HepG2 (cell line): ENCODE data around the gene MYO9A. TPM values are rescaled to one million over a fixed set of nuclear protein-coding genes. Genes with fewer than 3 reads are reported as not detected.

Experiments
- ASH2L ChIP-seq: fragments of 300-600, 200-600 bp; sonication (generic); IDR thresholded peaks from 2 replicates; pipeline ENCODE4 v1.7.0; 2017; ENCODE audit warnings: low read depth, mild to moderate bottlenecking, moderate library complexity, mixed read lengths, low read length; ENCODE audit not compliant: insufficient read length
- GLI4 ChIP-seq: sonication (generic); formaldehyde crosslinking; IDR thresholded peaks from 2 replicates; pipeline ENCODE4 v1.5.1; 2020; ENCODE audit warnings: missing genetic modification reagents, mild to moderate bottlenecking, moderate library complexity, borderline replicate concordance
- KAT8 ChIP-seq: IDR thresholded peaks from 2 replicates; pipeline ENCODE4 v1.6.1; 2016; ENCODE audit warnings: missing genetic modification reagents, missing compliant biosample characterization
- MXD4 ChIP-seq: IDR thresholded peaks from 2 replicates; pipeline ENCODE4 v1.6.1; 2016; ENCODE audit warnings: mild to moderate bottlenecking, missing biosample characterization, missing genetic modification reagents
- MYC ChIP-seq: sonication (generic); formaldehyde crosslinking; IDR thresholded peaks from 2 replicates; pipeline ENCODE4 v1.9.0; 2021; ENCODE audit warnings: missing genetic modification reagents, borderline replicate concordance
- RCOR2 ChIP-seq: IDR thresholded peaks from 2 replicates; pipeline ENCODE4 v1.6.1; 2016; ENCODE audit warnings: missing biosample characterization, missing genetic modification reagents
- RERE ChIP-seq: IDR thresholded peaks from 2 replicates; pipeline ENCODE4 v1.6.1; 2016; ENCODE audit warnings: low read depth, missing genetic modification reagents, missing compliant biosample characterization
- SMAD3 ChIP-seq: sonication (generic); formaldehyde crosslinking; IDR thresholded peaks from 2 replicates; pipeline ENCODE4 v1.4.0; 2020; ENCODE audit warnings: missing genetic modification reagents
- XRCC5 ChIP-seq: fragments of 200-400 bp; formaldehyde crosslinking; optimal IDR thresholded peaks from 2 replicates; pipeline ENCODE3; 2017; ENCODE audit warnings: mild to moderate bottlenecking, low read length
- ZKSCAN8 ChIP-seq: IDR thresholded peaks from 2 replicates; pipeline ENCODE4 v1.6.1; 2016; ENCODE audit warnings: borderline replicate concordance, missing genetic modification reagents, missing compliant biosample characterization
- ZNF784 ChIP-seq: sonication (generic); formaldehyde crosslinking; IDR thresholded peaks from 2 replicates; pipeline ENCODE4 v1.5.1; 2020; ENCODE audit warnings: missing genetic modification reagents, mild to moderate bottlenecking, borderline replicate concordance
- ZNF816 ChIP-seq: sonication (generic); formaldehyde crosslinking; IDR thresholded peaks from 2 replicates; pipeline ENCODE4 v1.8.0; 2022; ENCODE audit warnings: missing genetic modification reagents, mild to moderate bottlenecking, borderline replicate concordance
- polyA plus RNA-seq, 8 experiments: library from polyadenylated mRNA; depleted of rRNA in 3 of 8; stranded (reverse) in 7 of 8; unstranded in 1 of 8; fragments of >200 nt; fragmentation: Illumina TruSeq in 4 of 8; extraction: Trizol in 4 of 8; gene quantifications; 2 replicates each; pipeline versions ENCODE4 v1.2.1 to v1.2.3, GENCODE V29; 2011 to 2016; ENCODE audit warnings: low read depth in 4 of 8, missing spikeins in 1 of 8, mixed read lengths in 1 of 8; ENCODE audit not compliant: insufficient read depth in 1 of 8
- total RNA-seq, 5 experiments: library from RNA; depleted of rRNA; stranded (reverse); fragments of >200 nt; fragmentation: Illumina TruSeq; extraction: Trizol; gene quantifications; 2 replicates each; pipeline ENCODE4 v1.2.3, GENCODE V29; 2016; ENCODE audit warnings: low read depth in 1 of 5
- TF ChIP-seq, protein P1 (sequence below): IDR thresholded peaks from 2 replicates; pipeline ENCODE4 v1.6.1; 2012; ENCODE audit warnings: low read depth, low read length, improper control_type of control experiment
- TF ChIP-seq, protein P2 (sequence below): sonication (generic); formaldehyde crosslinking; IDR thresholded peaks from 2 replicates; pipeline ENCODE4 v1.4.0; 2020; ENCODE audit warnings: mild to moderate bottlenecking, missing genetic modification reagents, borderline replicate concordance
- TF ChIP-seq, protein P3 (sequence below): sonication (generic); formaldehyde crosslinking; IDR thresholded peaks from 2 replicates; pipeline ENCODE4 v1.5.0; 2020; ENCODE audit warnings: missing genetic modification reagents, mild to moderate bottlenecking, borderline replicate concordance

MYO9A gene
- total and polyA plus RNA-seq, 2 of the 13 experiments (the other 11 are each of a cell fraction or from before 2014, with no cell fraction given) = 4.8 to 15.3 TPM

DNA sequence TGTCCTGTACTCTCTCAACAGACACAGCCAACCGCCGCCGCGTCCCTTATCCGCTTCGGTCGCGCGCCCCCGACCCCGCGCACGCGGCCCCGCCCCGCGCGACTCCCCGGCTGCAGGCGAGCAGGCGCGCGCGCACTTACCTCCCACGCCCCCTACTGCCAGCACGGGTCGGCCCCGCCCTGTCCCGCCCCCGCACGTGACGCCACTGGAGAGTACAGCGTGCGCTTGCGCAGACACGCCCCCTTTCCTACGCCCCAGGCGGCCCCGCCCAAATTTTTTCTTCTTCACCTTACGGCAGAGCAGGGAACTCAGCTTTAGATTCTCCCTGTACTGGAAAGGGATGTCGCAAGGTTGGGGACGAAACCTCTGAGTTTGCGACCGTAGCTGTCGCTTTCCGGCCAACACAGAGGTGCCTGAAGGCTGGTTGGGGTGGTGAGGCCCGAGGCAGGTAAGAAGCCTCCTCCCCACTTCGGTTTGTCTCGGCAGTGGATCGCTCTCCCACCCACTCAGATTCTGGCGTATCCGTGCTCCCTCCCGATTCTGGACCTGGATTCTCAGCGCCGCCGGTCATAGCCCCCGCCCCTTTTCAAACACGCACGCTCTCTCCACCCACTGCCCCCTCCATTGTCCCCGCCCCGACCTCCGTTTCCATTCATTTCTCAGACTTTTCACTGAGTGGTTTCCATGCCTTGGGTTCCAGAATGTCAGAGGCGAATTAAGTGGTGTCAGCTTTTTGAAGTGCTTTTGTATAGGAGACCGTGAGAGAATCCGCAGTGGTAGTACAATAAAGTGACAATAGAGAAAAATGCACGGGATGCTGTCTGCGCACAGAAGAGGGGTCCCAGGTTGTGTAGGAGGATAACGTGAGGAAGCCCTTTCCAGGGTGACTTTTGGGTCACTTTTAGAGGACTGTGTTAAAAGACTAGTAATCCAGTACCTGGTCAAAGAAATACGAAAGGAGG lies at the start of gene MYO9A, which contains the start of gene SENP8 (continued):
- TF ChIP-seq RERE = no peak
- TF ChIP-seq ASH2L = peak; percentile 82
- TF ChIP-seq ZNF816 = 0 out of 2 replicates have a peak, but pooled peaks have one; percentile 48
- TF ChIP-seq ZKSCAN8 (CRISPR knock-in tag) = peak; percentile 31; the same call in 1 of the 2 replicates
- TF ChIP-seq, protein P1, sequence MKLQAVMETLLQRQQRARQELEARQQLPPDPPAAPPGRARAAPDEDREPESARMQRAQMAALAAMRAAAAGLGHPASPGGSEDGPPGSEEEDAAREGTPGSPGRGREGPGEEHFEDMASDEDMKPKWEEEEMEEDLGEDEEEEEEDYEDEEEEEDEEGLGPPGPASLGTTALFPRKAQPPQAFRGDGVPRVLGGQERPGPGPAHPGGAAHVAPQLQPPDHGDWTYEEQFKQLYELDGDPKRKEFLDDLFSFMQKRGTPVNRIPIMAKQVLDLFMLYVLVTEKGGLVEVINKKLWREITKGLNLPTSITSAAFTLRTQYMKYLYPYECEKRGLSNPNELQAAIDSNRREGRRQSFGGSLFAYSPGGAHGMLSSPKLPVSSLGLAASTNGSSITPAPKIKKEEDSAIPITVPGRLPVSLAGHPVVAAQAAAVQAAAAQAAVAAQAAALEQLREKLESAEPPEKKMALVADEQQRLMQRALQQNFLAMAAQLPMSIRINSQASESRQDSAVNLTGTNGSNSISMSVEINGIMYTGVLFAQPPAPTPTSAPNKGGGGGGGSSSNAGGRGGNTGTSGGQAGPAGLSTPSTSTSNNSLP = 0 out of 2 replicates have a peak, but pooled peaks have one; percentile 21
- peak; percentile 43; the same call in 1 of the 2 replicates for TF ChIP-seq MXD4 (CRISPR knock-in tag)
- TF ChIP-seq, protein P2, sequence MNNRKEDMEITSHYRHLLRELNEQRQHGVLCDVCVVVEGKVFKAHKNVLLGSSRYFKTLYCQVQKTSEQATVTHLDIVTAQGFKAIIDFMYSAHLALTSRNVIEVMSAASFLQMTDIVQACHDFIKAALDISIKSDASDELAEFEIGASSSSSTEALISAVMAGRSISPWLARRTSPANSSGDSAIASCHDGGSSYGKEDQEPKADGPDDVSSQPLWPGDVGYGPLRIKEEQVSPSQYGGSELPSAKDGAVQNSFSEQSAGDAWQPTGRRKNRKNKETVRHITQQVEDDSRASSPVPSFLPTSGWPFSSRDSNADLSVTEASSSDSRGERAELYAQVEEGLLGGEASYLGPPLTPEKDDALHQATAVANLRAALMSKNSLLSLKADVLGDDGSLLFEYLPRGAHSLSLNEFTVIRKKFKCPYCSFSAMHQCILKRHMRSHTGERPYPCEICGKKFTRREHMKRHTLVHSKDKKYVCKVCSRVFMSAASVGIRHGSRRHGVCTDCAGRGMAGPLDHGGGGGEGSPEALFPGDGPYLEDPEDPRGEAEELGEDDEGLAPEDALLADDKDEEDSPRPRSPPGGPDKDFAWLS = no peak
- 0 out of 2 replicates have a peak, but pooled peaks have one; percentile 79 for TF ChIP-seq GLI4
- TF ChIP-seq ZNF784 (CRISPR knock-in tag) = peak; percentile 81; the same call in 1 of the 2 replicates
- TF ChIP-seq, protein P3, sequence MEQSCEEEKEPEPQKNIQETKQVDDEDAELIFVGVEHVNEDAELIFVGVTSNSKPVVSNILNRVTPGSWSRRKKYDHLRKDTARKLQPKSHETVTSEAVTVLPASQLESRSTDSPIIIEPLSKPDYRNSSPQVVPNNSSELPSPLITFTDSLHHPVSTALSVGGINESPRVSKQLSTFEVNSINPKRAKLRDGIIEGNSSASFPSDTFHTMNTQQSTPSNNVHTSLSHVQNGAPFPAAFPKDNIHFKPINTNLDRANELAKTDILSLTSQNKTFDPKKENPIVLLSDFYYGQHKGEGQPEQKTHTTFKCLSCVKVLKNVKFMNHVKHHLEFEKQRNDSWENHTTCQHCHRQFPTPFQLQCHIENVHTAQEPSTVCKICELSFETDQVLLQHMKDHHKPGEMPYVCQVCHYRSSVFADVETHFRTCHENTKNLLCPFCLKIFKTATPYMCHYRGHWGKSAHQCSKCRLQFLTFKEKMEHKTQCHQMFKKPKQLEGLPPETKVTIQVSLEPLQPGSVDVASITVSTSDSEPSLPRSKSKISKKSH (CRISPR knock-in tag) = no peak
- no peak for TF ChIP-seq RCOR2 (CRISPR knock-in tag)
- TF ChIP-seq KAT8 (CRISPR knock-in tag) = peak; percentile 57
- no peak for TF ChIP-seq SMAD3 (CRISPR knock-in tag)
- TF ChIP-seq XRCC5 = peak; percentile 25
- 0 out of 2 replicates have a peak, but pooled peaks have one; percentile 10 for TF ChIP-seq MYC
